Astrocyte of the cerebellum (primary cell): ENCODE results near the gene LTC4S.

Source experiments
- DNase-seq: peaks from one replicate; pipeline ENCODE4 v3.0.0-alpha.2; 2011; ENCODE audit warnings: low read depth
- H3K4me3 ChIP-seq: 2 replicates; pipeline ENCODE4 v1.5.1; 2011; ENCODE audit warnings: mild to moderate bottlenecking, low read depth, low read length, moderate library complexity
- in situ Hi-C: cut with HindIII; loops from 2 replicates; pipeline ENCODE4 v1.10.0; 2017; ENCODE audit warnings: low sequenced_read_pairs
- TF ChIP-seq, protein P1 (sequence below): IDR thresholded peaks from 2 replicates; pipeline ENCODE4 v1.5.1; 2012; ENCODE audit warnings: low read length, low read depth, moderate library complexity, mild to moderate bottlenecking; ENCODE audit errors: missing control alignments

Gene LTC4S

DNA sequence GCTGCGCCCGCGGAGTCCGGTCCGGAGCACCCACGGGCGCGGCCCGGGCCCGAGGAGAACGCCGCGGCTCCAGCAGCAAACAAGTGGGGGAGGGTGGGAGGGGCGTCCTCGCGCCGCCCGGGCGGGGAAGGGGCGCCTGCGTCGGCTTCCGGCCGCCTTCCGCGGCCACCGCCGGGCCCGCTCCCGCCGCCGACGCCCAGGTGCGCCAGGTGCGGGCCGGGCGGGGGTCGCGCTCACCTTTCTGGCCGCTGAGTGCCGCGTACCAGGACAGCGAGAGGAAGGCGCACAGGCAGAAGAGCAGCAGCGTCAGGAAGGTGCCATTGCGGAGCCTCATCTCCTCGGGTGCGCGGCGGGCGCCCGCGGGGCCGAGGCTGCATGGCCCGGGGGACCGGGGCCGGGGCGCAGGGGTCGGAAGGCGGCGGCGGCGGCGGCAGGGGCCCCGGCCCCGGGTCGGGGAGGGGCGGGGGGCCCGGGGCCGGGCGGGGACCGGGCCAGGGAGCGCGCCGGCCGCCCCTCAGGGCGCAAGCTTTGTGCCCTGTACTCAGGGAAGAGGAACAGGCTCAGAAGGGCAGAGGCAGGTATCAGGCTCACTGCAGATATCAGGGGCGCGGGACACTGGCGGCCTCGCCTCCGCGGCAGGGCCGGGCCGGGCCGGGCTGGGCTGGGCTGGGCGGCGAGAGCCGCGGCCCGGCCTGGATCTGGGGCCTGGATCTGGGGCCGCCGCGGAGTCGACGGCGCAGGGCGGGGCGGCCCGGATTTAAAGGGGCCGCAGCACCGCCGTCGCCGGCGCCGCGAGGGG, 12.7 kb downstream of the LTC4S start, which contains the start of gene MGAT4B:
Gene MGAT4B, minus strand, starts transcription at position 617 of the 799 bp plus-strand sequence. Its CDS starts 283 bp downstream, at position 334.
- in situ Hi-C loops, result no loop called here
- DNase-seq, result no peak
- TF ChIP-seq, protein P1, sequence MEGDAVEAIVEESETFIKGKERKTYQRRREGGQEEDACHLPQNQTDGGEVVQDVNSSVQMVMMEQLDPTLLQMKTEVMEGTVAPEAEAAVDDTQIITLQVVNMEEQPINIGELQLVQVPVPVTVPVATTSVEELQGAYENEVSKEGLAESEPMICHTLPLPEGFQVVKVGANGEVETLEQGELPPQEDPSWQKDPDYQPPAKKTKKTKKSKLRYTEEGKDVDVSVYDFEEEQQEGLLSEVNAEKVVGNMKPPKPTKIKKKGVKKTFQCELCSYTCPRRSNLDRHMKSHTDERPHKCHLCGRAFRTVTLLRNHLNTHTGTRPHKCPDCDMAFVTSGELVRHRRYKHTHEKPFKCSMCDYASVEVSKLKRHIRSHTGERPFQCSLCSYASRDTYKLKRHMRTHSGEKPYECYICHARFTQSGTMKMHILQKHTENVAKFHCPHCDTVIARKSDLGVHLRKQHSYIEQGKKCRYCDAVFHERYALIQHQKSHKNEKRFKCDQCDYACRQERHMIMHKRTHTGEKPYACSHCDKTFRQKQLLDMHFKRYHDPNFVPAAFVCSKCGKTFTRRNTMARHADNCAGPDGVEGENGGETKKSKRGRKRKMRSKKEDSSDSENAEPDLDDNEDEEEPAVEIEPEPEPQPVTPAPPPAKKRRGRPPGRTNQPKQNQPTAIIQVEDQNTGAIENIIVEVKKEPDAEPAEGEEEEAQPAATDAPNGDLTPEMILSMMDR, result no peak
- H3K4me3 ChIP-seq, result peak within 1 kb of the TSS; percentile 72

DNA sequence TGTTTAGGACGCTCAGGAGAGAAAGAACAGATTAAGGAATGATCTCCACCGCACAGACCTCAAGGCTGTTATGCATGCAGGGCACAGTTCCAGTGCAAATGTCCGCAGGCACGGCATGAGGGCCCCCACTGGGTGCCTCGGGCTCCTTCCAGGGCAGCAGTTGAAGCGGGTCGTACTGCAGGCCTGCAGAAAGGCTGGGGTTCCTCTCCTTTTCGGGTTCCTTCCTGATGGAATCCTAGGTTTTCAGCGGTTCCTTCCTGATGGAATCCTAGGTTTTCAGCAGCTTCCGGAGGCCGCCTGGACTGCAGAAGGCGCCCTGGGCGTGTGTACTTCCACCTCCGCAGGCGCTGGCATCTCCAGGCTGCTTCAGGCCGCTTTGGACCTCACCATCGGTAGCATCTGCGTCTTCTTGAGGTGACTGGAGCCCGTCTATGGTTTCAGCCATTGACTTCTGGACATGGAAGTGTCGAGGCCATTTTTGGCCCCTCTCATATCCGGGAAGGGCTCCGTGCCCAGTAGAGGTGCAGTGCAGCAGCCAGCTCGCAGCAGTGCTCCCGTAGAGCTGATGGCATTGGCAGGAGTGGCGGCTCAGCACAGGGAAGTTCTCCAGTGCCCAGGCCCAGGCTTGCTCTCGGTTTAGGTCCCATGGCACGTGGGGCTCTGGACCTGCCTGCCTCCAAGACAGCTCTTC, 18.5 kb downstream of the LTC4S start:
- in situ Hi-C loops, result no loop called here
- TF ChIP-seq, protein P1, result no peak
- no peak for DNase-seq
- no peak overlapping the region for H3K4me3 ChIP-seq

DNA sequence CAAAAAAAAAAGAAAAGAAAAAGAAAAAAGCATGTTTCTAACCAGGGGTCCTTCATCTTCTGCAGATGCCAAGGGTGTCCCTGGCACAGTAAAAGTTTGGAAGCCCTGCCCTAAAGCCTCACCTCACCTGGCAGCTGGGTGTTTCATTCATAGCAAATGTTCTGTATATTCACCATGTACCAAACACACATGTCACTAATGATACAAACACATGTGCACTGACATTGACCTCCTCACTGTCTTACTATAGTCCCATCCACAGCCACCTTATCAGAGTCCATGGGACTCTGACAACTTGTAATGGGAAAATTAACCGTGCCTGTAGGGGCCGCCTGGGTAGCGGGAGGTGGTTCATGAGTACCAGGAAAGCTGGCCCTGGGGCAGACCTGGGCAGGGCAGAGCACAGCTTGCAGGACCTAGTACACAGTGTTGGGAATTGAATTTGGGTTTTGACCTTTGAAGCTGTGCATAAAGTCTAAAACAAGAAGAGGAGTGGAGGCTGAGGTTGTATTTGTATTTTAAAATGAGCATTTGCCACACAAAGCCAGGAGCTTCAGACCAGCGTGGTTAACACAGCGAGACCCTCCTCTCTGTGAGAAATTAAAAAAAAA, 19.3 kb downstream of the LTC4S start:
- TF ChIP-seq, protein P1, result no peak
- H3K4me3 ChIP-seq, result no peak overlapping the region
- in situ Hi-C loops, result no loop called here
- no peak for DNase-seq

DNA sequence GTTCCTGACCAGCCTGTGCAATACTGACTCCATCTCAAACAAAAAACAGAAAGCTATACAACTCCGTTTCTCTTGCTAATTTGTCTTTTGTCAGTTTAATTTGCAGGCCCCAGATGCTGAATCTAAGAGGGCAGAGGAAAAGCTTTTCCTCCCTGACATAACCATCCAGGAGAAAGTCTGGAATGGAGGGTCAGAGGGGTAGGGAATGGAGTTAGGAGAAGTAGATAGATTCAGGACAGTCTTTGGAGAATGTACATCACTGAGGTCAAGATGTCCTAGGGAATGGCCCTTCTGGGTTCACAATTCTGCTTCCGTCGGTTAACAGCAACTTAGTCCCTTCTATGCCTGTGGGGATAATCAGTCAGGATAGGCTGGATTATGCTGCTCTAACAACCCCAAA, 20.3 kb downstream of the LTC4S start:
- no peak overlapping the region for H3K4me3 ChIP-seq
- in situ Hi-C loops, result no loop called here
- TF ChIP-seq, protein P1, result no peak
- DNase-seq, result no peak

DNA sequence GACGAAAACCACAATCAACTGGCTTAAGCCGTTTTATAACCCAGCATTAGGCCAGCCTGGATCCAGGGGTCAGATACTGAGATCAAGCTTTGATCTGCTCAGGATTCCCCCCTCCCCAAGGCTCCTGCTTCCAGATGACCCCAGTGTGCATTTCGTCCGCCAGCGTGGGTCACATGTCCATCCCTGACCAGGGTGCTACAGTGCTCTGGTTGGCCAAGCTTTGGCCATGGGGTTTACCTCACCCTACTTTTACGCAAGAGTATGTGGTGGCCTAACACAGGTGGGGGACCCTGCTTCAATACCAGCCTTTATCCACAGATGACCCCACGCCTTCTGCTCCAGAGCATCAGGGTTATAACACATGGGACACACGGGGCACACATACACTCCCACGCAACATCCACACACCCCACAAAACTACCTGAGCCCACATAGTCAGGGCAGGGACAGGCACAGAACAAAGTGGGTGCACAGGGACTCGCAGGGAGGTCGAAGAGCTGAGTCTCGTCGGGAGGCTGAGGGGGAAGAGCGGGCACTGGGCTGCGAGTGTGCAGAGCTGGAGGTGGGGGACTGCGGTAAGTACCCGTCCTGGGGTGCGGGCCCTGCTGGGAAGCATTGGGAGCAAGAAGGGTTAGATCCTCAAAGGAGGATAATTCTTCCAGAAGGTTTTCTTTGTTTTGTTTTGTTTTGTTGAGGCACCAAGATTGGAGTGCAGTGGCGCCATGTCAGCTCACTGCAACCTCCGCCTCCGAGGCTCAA, 21.9 kb downstream of the LTC4S start:
- TF ChIP-seq, protein P1, result no peak
- no peak for DNase-seq
- in situ Hi-C loops, result no loop called here
- H3K4me3 ChIP-seq, result no peak overlapping the region

DNA sequence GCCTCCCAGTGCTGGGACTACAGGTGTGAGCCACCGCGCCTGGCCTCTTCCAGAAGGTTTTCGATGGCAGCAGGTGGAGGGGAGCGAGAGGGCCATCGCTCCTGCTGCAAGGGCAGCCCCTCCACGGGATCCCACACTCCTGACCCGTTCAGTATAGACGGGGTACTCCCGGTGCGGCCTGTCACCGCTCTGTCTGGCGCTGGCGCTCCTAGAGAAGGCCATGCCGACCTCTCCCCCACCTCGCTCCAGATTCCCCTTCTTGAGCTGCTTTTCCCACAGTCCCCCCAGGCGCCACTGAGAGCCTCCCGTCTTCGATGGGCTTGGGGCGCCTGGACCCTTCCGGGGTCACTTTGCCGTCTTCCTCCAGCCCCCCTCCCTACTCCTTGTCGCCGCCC, 22.6 kb downstream of the LTC4S start:
- in situ Hi-C loops, result no loop called here
- TF ChIP-seq, protein P1, result no peak
- H3K4me3 ChIP-seq, result peak overlapping the region; percentile 25
- no peak for DNase-seq
